Endothelial cell (in vitro differentiated cells): Measurements from ENCODE around the gene ZNF329. TPM values are rescaled to one million over a fixed set of nuclear protein-coding genes. Genes with fewer than 3 reads are reported as not detected.
"Not testable (repeated sequence)": the region's sequence is repeated elsewhere in the genome, so short reads cannot be mapped to it uniquely, and the experiment has no call there.

Source experiments
- DNase-seq: peaks from one replicate; pipeline ENCODE4 v3.0.0; 2021; ENCODE audit warnings: low spot score
- H3K27ac Mint-ChIP-seq: one replicate; pipeline ENCODE4 v1.8.0; 2021; ENCODE audit warnings: mixed read lengths, inconsistent platforms; ENCODE audit not compliant: unreplicated experiment
- H3K27me3 Mint-ChIP-seq: one replicate; pipeline ENCODE4 v1.8.0; 2021; ENCODE audit warnings: mild to moderate bottlenecking, moderate library complexity, mixed read lengths, inconsistent platforms; ENCODE audit not compliant: unreplicated experiment
- H3K36me3 Mint-ChIP-seq: one replicate; pipeline ENCODE4 v1.8.0; 2021; ENCODE audit warnings: mild to moderate bottlenecking, low read depth, mixed read lengths, inconsistent platforms; ENCODE audit not compliant: unreplicated experiment
- H3K4me1 Mint-ChIP-seq: one replicate; pipeline ENCODE4 v1.8.0; 2021; ENCODE audit warnings: mild to moderate bottlenecking, mixed read lengths, inconsistent platforms; ENCODE audit not compliant: unreplicated experiment
- H3K4me3 Mint-ChIP-seq: one replicate; pipeline ENCODE4 v1.8.0; 2021; ENCODE audit warnings: mild to moderate bottlenecking, mixed read lengths, inconsistent platforms; ENCODE audit not compliant: unreplicated experiment
- H3K9me3 Mint-ChIP-seq: one replicate; pipeline ENCODE4 v1.8.0; 2021; ENCODE audit warnings: mixed read lengths, inconsistent platforms; ENCODE audit not compliant: unreplicated experiment
- total RNA-seq: library from RNA; stranded (reverse); fragmentation: NEBNext Ultra II Directional; extraction: Animal tissue kit (Norgen Biotek cat#: 25700); gene quantifications from one replicate; pipeline ENCODE4 v1.2.1, GENCODE V29; 2021; ENCODE audit not compliant: unreplicated experiment
- TF ChIP-seq, protein P1 (sequence below): fragments of 200-600 bp; sonication (generic); IDR thresholded peaks from one replicate; pipeline ENCODE4 v1.5.0; 2021; ENCODE audit warnings: antibody characterized with exemption; ENCODE audit not compliant: unreplicated experiment

Gene ZNF329
- total RNA-seq, 1 donor from 2014 or later, result 14.9 TPM

GRCh38 chr19:58157045-58157728 is 6.6 kb upstream of the ZNF329 start:
- Mint-ChIP-seq H3K4me3 (no peak overlapping the region), H3K27ac (no peak overlapping the region)

DNA sequence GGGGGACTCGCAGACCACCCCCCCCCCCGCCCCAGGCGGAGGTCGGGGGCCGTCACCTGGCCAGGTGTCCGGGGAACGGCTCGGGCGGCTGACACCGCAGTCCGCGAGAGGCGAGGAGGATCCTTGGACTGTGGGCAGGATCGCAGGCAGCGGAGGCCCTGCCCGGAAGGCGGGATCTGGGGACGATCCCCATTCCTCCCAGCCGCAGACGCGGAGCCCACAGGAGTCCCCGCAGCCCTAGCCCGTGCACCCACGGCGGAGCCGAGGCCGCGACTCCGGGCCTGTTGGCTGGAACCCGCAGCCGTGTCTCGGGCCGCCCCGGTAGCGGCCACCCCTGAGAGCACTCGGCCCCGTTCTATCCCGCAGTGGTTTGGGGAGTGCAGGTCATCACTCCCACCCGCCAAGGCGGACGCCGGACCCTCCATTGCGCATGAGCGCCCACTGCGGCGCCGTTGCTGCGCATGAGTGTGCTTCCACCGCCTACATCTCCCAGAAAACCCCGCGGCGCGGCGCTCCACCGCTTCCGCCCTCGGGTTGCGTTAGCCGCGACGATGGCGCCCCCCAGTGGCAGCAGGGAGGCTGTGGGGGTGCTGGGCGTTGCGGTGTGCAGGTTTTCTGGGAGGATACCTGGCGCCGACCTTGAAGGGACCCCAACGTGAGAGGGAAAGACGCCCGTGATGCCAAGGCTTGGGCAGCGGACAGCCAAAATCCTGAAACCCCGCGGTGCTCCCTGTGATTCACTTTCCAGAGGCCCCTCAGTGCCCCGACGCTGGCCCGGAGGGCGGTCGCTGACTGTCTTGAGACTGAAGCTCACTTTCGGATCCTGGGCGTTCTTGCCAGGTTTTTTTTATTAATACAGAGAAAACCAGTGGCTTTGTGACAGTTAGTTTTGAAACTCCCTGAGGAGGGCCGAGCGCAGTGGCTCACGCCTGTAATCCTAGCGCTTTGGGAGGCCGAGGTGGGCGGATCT is 4.4 kb upstream of the ZNF329 start:
- peaks cover 11% of the 10 kb centered on the region for H3K36me3 Mint-ChIP-seq
- DNase-seq, result peak; percentile 99
- H3K27ac Mint-ChIP-seq, result no peak overlapping the region
- H3K9me3 Mint-ChIP-seq, result peaks cover 10% of the 10 kb centered on the region
- peak overlapping the region; percentile 94 for H3K4me3 Mint-ChIP-seq
- TF ChIP-seq, protein P1, sequence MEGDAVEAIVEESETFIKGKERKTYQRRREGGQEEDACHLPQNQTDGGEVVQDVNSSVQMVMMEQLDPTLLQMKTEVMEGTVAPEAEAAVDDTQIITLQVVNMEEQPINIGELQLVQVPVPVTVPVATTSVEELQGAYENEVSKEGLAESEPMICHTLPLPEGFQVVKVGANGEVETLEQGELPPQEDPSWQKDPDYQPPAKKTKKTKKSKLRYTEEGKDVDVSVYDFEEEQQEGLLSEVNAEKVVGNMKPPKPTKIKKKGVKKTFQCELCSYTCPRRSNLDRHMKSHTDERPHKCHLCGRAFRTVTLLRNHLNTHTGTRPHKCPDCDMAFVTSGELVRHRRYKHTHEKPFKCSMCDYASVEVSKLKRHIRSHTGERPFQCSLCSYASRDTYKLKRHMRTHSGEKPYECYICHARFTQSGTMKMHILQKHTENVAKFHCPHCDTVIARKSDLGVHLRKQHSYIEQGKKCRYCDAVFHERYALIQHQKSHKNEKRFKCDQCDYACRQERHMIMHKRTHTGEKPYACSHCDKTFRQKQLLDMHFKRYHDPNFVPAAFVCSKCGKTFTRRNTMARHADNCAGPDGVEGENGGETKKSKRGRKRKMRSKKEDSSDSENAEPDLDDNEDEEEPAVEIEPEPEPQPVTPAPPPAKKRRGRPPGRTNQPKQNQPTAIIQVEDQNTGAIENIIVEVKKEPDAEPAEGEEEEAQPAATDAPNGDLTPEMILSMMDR, result peak; percentile 93
- H3K4me1 Mint-ChIP-seq, result no peaks in the 10 kb centered on the region
- peaks cover 6% of the 10 kb centered on the region for H3K27me3 Mint-ChIP-seq

More at GRCh38 chr19:58157045-58157728, 6.6 kb upstream of the ZNF329 start:
- Mint-ChIP-seq H3K4me1 (no peaks in the 10 kb centered on the region), H3K27me3 (peaks cover 6% of the 10 kb centered on the region), H3K9me3 (peaks cover 15% of the 10 kb centered on the region), H3K36me3 (peaks cover 3% of the 10 kb centered on the region)
- TF ChIP-seq, protein P1, result no peak
- no peak for DNase-seq

GRCh38 chr19:58154287-58154678 is 3.7 kb upstream of the ZNF329 start:
- peak overlapping the region; percentile 81 for H3K27ac Mint-ChIP-seq
- H3K4me1 Mint-ChIP-seq, result peaks cover 4% of the 10 kb centered on the region
- peak; percentile 15 for DNase-seq
- H3K27me3 Mint-ChIP-seq, result peaks cover 6% of the 10 kb centered on the region
- TF ChIP-seq, protein P1, result no peak
- peaks cover 18% of the 10 kb centered on the region for H3K36me3 Mint-ChIP-seq
- H3K9me3 Mint-ChIP-seq, result peaks cover 16% of the 10 kb centered on the region
- H3K4me3 Mint-ChIP-seq, result peak overlapping the region; percentile 94

- H3K4me1 Mint-ChIP-seq, result peaks cover 4% of the 10 kb centered on the region
These were observed 2.8 kb upstream of the ZNF329 start for GRCh38 chr19:58153386-58153785.

DNA sequence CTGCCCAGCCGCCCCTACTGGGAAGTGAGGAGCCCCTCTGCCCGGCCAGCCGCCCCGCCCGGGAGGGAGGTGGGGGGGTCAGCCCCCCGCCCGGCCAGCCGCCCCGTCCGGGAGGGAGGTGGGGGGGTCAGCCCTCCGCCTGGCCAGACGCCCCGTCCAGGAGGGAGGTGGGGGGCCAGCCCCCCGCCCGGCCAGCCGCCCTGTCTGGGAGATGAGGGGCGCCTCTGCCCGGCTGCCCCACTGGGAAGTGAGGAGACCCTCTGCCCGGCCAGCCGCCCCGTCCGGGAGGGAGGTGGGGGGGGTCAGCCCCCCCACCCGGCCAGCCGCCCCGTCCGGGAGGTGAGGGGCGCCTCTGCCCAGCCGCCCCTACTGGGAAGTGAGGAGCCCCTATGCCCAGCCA is 3.1 kb downstream of the ZNF329 start:
- H3K4me3 Mint-ChIP-seq, DNase-seq, H3K4me1 Mint-ChIP-seq, H3K27ac Mint-ChIP-seq, H3K27me3 Mint-ChIP-seq: not testable (repeated sequence)
- Mint-ChIP-seq H3K36me3 (peaks cover 37% of the 10 kb centered on the region), H3K9me3 (peaks cover 27% of the 10 kb centered on the region)

More at GRCh38 chr19:58153386-58153785, 2.8 kb upstream of the ZNF329 start:
- no peak overlapping the region for H3K4me3 Mint-ChIP-seq
- H3K27ac Mint-ChIP-seq, result no peak overlapping the region
- TF ChIP-seq, protein P1, result no peak
- peaks cover 16% of the 10 kb centered on the region for H3K9me3 Mint-ChIP-seq
- peaks cover 23% of the 10 kb centered on the region for H3K36me3 Mint-ChIP-seq
- peaks cover 6% of the 10 kb centered on the region for H3K27me3 Mint-ChIP-seq
- DNase-seq, result no peak
